Effector memory CD8-positive, alpha-beta T cell (primary cell): ENCODE results near the gene DOCK10.

Experiments
- ATAC-seq: fragments of 150-1000 bp; cut with Tn5 transposase; replicated peaks from 2 replicates; pipeline ENCODE4 v1.10.0; 2021; ENCODE audit warnings: mild to moderate bottlenecking, moderate library complexity
- DNase-seq, 3 experiments: peaks; one replicate each; pipeline ENCODE4 v3.0.0; 2021
- H3K27ac Mint-ChIP-seq, 2 donors: one replicate each; pipeline ENCODE4 v1.8.0; 2022; ENCODE audit warnings: mild to moderate bottlenecking in 2 of 2, mixed read lengths in 2 of 2, moderate library complexity in 2 of 2
- H3K27me3 Mint-ChIP-seq, 2 donors: one replicate each; pipeline ENCODE4 v1.8.0; 2022; ENCODE audit warnings: mixed read lengths in 2 of 2
- H3K36me3 Mint-ChIP-seq: one replicate; pipeline ENCODE4 v1.8.0; 2022; ENCODE audit warnings: mild to moderate bottlenecking, moderate library complexity, mixed read lengths; ENCODE audit not compliant: insufficient read depth
- H3K4me1 Mint-ChIP-seq, 2 donors: one replicate each; pipeline ENCODE4 v1.8.0; 2022; ENCODE audit warnings: low read depth in 2 of 2, mixed read lengths in 2 of 2
- H3K4me3 Mint-ChIP-seq, 2 donors: one replicate each; pipeline ENCODE4 v1.8.0; 2022; ENCODE audit warnings: mild to moderate bottlenecking in 2 of 2, mixed read lengths in 2 of 2, moderate library complexity in 2 of 2
- H3K9me3 Mint-ChIP-seq, 2 donors: one replicate each; pipeline ENCODE4 v1.8.0; 2022; ENCODE audit warnings: mixed read lengths in 2 of 2

DOCK10 gene

DNA sequence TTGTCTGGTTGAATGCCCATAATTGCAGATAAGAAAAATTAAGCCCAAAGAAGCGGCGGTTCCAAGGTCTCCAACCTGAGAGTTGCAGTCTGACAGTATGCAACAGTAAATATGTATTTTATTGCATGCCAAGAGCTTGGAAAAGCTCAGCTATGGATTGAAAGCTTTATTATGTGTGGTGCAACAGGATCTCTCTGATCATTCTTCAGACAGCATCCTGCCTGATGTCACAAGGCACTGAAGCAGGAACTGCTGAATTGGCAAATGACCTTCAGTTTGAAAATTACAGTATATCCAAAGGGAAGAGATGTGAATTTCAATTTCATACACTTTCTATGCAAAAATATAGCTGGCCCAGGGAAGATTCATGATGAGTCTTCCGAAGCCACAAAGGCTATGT lies 42.5 kb downstream of the DOCK10 start:
- H3K36me3 Mint-ChIP-seq = peaks cover 5% of the 10 kb centered on the region
- peaks cover 37 to 70% of the 10 kb centered on the region in 2 donors for H3K4me1 Mint-ChIP-seq
- DNase-seq = no peak
- ATAC-seq = no peak
- no peaks in the 10 kb centered on the region for H3K9me3 Mint-ChIP-seq
- H3K27me3 Mint-ChIP-seq = no peaks in the 10 kb centered on the region
- H3K27ac Mint-ChIP-seq = peak overlapping the region; percentile 16 to 58
- no peak overlapping the region for H3K4me3 Mint-ChIP-seq

DNA sequence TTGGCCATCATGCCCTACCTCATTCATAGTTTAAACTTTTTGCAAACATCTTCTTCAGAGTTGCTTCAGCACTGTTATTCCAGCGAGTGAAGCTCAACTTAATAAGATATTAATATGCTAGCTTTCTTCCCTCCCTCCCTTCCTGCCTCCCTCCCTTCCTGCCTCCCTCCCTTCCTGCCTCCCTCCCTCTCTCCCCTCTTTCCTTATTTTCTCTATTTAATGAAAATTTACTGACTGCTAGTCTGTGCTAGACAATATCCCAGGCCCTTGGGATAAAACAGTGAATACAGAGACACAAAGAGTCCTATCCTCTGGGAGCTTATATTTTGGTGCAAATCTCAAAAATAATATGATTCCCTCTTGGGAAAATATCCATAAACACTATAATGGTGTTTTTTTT lies 42.9 kb downstream of the DOCK10 start:
- Mint-ChIP-seq H3K9me3 (no peaks in the 10 kb centered on the region), H3K27ac (peak overlapping the region in 1 of 2 donors; percentile 58), H3K27me3 (no peaks in the 10 kb centered on the region), H3K36me3 (peaks cover 7% of the 10 kb centered on the region), H3K4me3 (no peak overlapping the region), H3K4me1 (peaks cover 40 to 74% of the 10 kb centered on the region in 2 donors)
- DNase-seq = no peak
- ATAC-seq = no peak

DNA sequence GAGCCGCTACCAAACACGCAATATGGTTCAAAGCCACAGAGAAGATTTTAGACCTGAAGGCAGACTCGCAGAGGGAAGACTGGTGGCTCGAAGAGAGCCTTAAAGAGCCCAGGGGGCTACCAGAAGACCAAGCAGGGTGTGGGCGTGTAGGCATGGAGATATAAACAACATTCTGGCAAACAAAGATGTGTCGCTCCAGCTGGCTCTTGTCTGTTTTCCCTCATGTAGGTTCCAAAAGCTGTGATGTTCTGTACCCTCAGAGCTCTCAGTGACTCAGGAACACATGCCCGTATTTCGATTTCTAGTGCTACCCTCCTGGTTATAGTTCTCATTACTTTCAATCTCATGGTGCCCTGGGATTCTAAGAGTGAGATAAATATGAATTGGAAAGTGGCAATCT lies 44.5 kb downstream of the DOCK10 start:
- Mint-ChIP-seq H3K4me1 (peaks cover 42 to 76% of the 10 kb centered on the region in 2 donors), H3K36me3 (peaks cover 7% of the 10 kb centered on the region), H3K27ac (no peak overlapping the region), H3K9me3 (no peaks in the 10 kb centered on the region), H3K4me3 (no peak overlapping the region), H3K27me3 (no peaks in the 10 kb centered on the region)
- ATAC-seq = no peak
- no peak for DNase-seq

DNA sequence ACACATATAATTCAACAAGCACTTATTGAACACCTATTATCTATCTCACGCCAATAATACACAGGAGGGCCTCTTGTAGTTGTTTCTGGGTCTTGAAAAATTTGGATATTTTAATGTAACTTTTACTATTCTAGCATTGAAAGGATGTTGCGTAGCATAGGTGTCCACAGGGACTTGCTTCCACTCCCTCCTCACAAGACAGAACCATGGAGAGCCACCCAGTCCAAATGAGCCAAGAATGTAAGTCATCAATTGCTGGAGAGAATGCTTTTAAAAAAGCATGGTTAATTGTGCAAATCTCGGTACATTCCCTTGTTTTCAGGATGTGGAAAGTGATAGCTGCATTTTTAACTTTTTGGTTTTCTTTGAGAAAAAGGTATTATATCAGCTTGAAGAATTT lies 46.8 kb downstream of the DOCK10 start:
- H3K36me3 Mint-ChIP-seq = peaks cover 7% of the 10 kb centered on the region
- peaks cover 35 to 77% of the 10 kb centered on the region in 2 donors for H3K4me1 Mint-ChIP-seq
- H3K9me3 Mint-ChIP-seq = no peaks in the 10 kb centered on the region
- H3K4me3 Mint-ChIP-seq = no peak overlapping the region
- H3K27me3 Mint-ChIP-seq = no peaks in the 10 kb centered on the region
- peak overlapping the region; percentile 56 to 70 for H3K27ac Mint-ChIP-seq
- DNase-seq (no peak), ATAC-seq (no peak)

DNA sequence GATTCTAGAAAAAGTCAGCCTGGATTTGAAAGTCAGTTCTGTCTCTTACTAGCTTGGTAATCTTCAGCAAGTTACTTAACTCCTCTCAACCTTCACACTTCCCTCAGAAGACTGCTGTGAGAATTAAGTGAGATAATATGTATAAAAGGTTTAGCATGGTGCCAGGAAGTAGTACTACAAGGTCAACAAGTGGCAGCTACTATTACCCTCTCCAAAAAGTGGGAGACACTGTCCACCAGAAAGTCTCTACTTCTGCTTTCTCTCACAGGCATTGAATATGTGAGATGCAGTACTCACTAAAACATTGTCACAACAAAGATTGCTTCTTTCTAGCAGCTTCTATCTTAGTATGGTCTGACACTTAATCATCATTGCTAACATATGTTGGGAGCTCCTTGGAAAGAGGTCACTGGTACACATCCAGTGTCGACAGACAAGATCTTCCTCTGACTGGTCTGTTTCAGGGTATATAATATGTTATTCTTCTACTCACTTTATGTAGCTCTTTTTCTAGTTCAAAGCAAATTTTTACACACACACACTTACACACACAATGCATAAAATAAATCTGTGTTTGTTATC lies 47.9 kb downstream of the DOCK10 start:
- Mint-ChIP-seq H3K4me3 (no peak overlapping the region), H3K4me1 (peaks cover 35 to 70% of the 10 kb centered on the region in 2 donors), H3K9me3 (no peaks in the 10 kb centered on the region), H3K36me3 (peaks cover 7% of the 10 kb centered on the region), H3K27ac (peak overlapping the region; percentile 20 to 70), H3K27me3 (no peaks in the 10 kb centered on the region)
- ATAC-seq (no peak), DNase-seq (no peak)

DNA sequence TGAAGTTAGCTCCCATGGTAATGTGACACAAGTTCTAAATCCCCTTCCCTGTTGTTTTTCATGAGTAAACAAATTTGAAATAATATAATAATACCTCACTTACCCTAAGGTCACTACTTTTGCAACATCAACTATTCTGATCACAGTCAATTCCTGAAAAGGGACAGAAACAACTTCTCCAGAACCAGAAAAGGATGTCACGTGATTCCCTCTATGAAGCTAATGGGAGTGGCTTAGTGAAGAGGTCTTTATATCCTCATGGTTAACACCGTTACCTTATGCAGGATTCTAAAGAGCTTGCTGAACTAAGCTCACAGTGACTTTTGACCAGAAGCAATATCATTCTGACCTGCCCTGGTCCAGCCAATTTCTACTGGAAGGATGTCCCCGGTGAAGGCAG lies 51.6 kb downstream of the DOCK10 start:
- no peak for DNase-seq
- ATAC-seq = no peak
- no peaks in the 10 kb centered on the region for H3K9me3 Mint-ChIP-seq
- H3K36me3 Mint-ChIP-seq = peaks cover 4% of the 10 kb centered on the region
- peaks cover 36 to 76% of the 10 kb centered on the region in 2 donors for H3K4me1 Mint-ChIP-seq
- H3K27ac Mint-ChIP-seq = peak overlapping the region in 1 of 2 donors; percentile 45
- H3K27me3 Mint-ChIP-seq = no peaks in the 10 kb centered on the region
- H3K4me3 Mint-ChIP-seq = no peak overlapping the region

DNA sequence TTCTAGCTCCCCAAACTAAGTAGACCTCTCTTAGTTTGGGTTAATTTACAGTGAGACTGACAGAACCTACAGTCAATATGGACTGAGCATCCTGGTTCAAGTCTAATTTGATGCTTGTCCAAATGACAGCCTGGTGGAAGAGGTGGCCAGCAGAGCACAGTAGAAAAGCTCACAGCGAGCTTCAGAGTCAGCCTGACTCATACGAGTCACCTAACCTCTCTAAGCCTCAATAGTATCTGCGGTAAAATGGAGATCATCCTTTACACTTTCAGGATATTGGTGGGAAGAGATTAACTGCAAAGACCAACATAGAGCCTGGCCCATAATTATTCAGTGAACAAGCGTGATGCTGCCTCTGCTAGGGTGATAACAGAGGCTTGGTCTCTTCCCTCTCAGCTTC lies 54.5 kb downstream of the DOCK10 start:
- Mint-ChIP-seq H3K4me1 (peaks cover 50 to 81% of the 10 kb centered on the region in 2 donors), H3K9me3 (no peaks in the 10 kb centered on the region), H3K27me3 (no peaks in the 10 kb centered on the region), H3K36me3 (no peaks in the 10 kb centered on the region), H3K4me3 (no peak overlapping the region), H3K27ac (peak overlapping the region; percentile 68 to 89)
- no peak for ATAC-seq
- DNase-seq = no peak

GRCh38 chr2:224986477-224986876 lies 55.8 kb downstream of the DOCK10 start:
- ATAC-seq = peak; percentile 64
- no peaks in the 10 kb centered on the region for H3K36me3 Mint-ChIP-seq
- H3K4me3 Mint-ChIP-seq = peak overlapping the region in 1 of 2 donors; percentile 17
- H3K27ac Mint-ChIP-seq = peak overlapping the region; percentile 89 to 94
- H3K4me1 Mint-ChIP-seq = peaks cover 57 to 86% of the 10 kb centered on the region in 2 donors
- no peaks in the 10 kb centered on the region for H3K9me3 Mint-ChIP-seq
- H3K27me3 Mint-ChIP-seq = no peaks in the 10 kb centered on the region
- no peak for DNase-seq

DNA sequence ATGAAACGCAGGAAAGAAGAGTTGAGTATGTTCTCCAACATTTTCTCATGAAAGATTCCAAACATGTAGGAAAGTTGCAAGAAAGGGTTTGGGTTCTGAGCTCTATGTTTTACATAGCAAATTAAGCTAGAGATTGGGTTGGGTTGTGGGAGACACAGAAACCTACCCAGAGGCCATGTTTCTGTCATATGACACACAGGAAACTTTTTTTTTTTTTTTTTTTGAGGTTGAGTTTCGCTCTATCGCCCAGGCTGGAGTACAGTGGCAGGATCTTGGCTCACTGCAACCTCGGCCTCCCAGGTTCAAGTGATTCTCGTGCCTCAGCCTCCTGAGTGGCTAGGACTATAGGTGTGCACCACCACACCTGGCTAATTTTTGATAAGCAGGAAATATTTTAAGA lies 57.6 kb downstream of the DOCK10 start:
- Mint-ChIP-seq H3K4me3 (peak overlapping the region; percentile 62 to 63), H3K27ac (peak overlapping the region; percentile 94), H3K4me1 (peaks cover 53 to 76% of the 10 kb centered on the region in 2 donors), H3K27me3 (no peaks in the 10 kb centered on the region), H3K9me3 (no peaks in the 10 kb centered on the region), H3K36me3 (no peaks in the 10 kb centered on the region)
- DNase-seq = no peak
- peak; percentile 39 for ATAC-seq

DNA sequence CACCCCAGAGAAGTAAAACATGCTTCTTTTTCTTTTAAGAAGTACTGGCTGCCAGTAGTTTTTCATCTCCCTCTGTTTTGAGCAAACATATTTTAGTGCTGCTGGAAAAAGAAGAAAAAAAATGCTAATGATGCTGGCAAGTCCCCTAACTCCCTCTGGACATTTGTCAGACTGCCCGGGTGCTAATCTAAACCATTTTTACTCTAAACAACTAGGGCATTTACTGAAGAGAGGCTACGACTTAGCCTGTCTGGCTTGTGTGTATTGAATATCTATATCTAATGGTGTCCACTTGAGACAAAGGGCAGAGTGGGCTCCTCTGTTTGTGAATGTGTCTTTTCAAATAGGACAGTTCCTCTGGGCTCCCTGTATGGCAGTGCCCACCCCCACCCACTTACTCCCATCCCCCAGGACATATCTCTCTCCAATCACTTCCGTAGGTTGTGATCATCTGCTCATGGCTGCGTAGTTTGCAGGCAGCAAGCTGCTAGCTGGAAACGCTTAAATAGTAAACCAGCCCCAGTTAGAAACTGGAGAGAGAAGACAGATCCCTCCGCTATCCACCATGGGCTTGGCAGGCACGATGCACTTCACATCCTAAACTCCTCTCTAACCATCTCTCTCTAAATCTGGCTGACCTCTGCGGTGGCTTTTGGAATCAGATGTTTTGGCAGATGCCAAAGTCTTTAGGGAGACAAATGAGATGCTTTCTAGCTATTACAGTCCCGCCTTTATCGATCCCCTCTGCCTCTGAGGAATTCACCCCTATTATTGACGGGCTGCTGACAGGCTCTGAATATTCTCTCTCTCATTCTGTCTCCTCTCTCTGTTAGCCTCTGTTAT lies 58.3 kb downstream of the DOCK10 start:
- H3K4me1 Mint-ChIP-seq = peaks cover 57 to 75% of the 10 kb centered on the region in 2 donors
- no peaks in the 10 kb centered on the region for H3K36me3 Mint-ChIP-seq
- no peaks in the 10 kb centered on the region for H3K27me3 Mint-ChIP-seq
- no peak for ATAC-seq
- no peak for DNase-seq
- H3K4me3 Mint-ChIP-seq = peak overlapping the region; percentile 62 to 63
- H3K27ac Mint-ChIP-seq = peak overlapping the region; percentile 94
- no peaks in the 10 kb centered on the region for H3K9me3 Mint-ChIP-seq

- Mint-ChIP-seq H3K9me3 (no peaks in the 10 kb centered on the region), H3K27ac (peak overlapping the region; percentile 94), H3K4me1 (peaks cover 55 to 76% of the 10 kb centered on the region in 2 donors), H3K36me3 (no peaks in the 10 kb centered on the region), H3K27me3 (no peaks in the 10 kb centered on the region), H3K4me3 (peak overlapping the region; percentile 62 to 63)
- DNase-seq (peak in 2 of 3 experiments; percentile 29 to 30), ATAC-seq (peak; percentile 79)
Observed at GRCh38 chr2:224982910-224983711, 59.2 kb downstream of the DOCK10 start.

- ATAC-seq (no peak), DNase-seq (no peak)
- H3K36me3 Mint-ChIP-seq = no peaks in the 10 kb centered on the region
- peaks cover 55 to 76% of the 10 kb centered on the region in 2 donors for H3K4me1 Mint-ChIP-seq
- H3K27me3 Mint-ChIP-seq = no peaks in the 10 kb centered on the region
- no peak overlapping the region for H3K4me3 Mint-ChIP-seq
- no peaks in the 10 kb centered on the region for H3K9me3 Mint-ChIP-seq
- peak overlapping the region; percentile 94 for H3K27ac Mint-ChIP-seq
Observed at GRCh38 chr2:224982226-224982625, 60.0 kb downstream of the DOCK10 start.
